ENCODE data around the gene GAK. TPM values are rescaled to one million over a fixed set of nuclear protein-coding genes. Genes with fewer than 3 reads are reported as not detected.

GAK gene
- total and polyA plus RNA-seq, 2 of the 4 experiments (the other 2 are of a cell fraction), result 45.1 to 133 TPM

DNA sequence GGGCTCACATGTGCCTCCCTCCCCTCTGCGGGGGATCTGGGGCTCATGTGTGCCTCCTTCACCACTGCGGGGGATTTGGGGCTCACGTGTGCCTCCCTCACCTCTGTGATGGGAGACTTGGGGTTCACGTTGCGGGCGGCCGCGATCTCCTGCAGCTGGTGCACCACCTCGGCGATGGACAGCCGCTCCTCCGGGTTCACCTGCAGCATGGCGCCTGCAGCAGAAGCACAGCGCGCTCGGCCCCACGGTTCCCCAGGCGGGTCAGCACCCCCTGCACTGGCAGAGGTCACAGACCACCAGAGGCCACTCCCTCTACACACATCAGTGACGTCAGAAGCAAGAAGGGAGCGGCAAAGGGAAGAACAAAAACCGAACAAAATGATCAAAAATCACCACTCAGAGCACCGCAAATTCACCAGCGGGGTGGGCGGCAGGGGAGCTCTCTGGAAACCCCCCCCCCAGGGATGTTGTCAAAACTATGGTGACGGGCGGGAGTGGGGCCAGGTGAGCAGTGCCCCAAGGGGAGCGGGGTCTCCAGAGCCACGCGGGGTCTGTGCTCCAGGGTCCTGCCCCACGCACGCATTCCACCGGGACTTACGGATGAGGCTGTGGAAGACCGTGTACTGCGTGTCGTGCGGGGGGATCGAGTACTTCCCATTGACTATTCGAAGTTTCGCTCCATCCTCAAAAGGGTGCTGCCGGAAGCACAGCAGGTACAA lies 38.7 kb downstream of the GAK start:
- H3K4me2 ChIP-seq (ENCODE audit: low read depth, low read length), result no peak overlapping the region
- H2AK9ac ChIP-seq (replicated peaks; ENCODE audit: low read depth, low read length, poor library complexity), result no peak overlapping the region
- H3K4me3 ChIP-seq (ENCODE audit: insufficient read depth, low read depth, low read length), result no peak overlapping the region
- H2BK120ac ChIP-seq (ENCODE audit: low read depth, low read length), result no peak overlapping the region
- H4K8ac ChIP-seq (ENCODE audit: low read depth in 2 of 2, low read length in 2 of 2), result no peak overlapping the region
- H3K79me1 ChIP-seq (ENCODE audit: low read depth in 1 of 2, low read length in 2 of 2), result peaks cover 10 to 20% of the 10 kb centered on the region in 2 experiments; a peak in 2 of 4 replicates
- no peak overlapping the region for H3K4ac ChIP-seq (ENCODE audit: low read depth, low read length)
- no peaks in the 10 kb centered on the region for H3K27me3 ChIP-seq (ENCODE audit: control insufficient read depth, insufficient read depth, low read length)
- no TSS peak for BruUV-seq (replicated peaks)
- ChIA-PET CTCF (no interaction called here), POLR2A (ENCODE audit: unreplicated experiment) (no interaction called here)
- H2AK5ac ChIP-seq (ENCODE audit: low read depth, low read length), result no peak overlapping the region
- dilution Hi-C loops (cut with HindIII; ENCODE audit: low sequenced_read_pairs, unreplicated experiment), result no loop called here
- H4K91ac ChIP-seq (ENCODE audit: insufficient read depth, low read depth, low read length), result no peak overlapping the region
- no peak overlapping the region for H3K27ac ChIP-seq (ENCODE audit: insufficient read depth, low read length)
- 97% methylated on average over 19 of the region's 41 CpGs; no CpG with 5 or more reads in 1 of the 2 experiments for WGBS, 2 experiments (ENCODE audit: extremely low coverage in 2 of 2, insufficient read length in 1 of 2)
- H2BK5ac ChIP-seq (ENCODE audit: low read depth, low read length, poor library complexity, severe bottlenecking), result no peak overlapping the region
- no peak overlapping the region for H2AFZ ChIP-seq (replicated peaks; ENCODE audit: low read length, poor library complexity)
- no peaks in the 10 kb centered on the region for H3K9me1 ChIP-seq (ENCODE audit: insufficient read depth, low read length)
- in situ Hi-C loops (cut with MboI; ENCODE audit: low sequenced_read_pairs), result no loop called here
- H2BK20ac ChIP-seq (ENCODE audit: low read depth, low read length), result no peak overlapping the region
- ATAC-seq (ENCODE audit: low read depth) (no peak), DNase-seq (no peak)
- intact Hi-C loops (cut with micrococcal nuclease), result no loop called here
- H3K23ac ChIP-seq (ENCODE audit: low read depth, low read length), result no peak overlapping the region
- H4K20me1 ChIP-seq (ENCODE audit: insufficient read depth, low read length), result no peaks in the 10 kb centered on the region; the same call in none of the 2 replicates
- H4K5ac ChIP-seq (ENCODE audit: low read depth, low read length), result no peak overlapping the region
- no peak overlapping the region for H3K14ac ChIP-seq (replicated peaks; ENCODE audit: low read depth, low read length)
- no peaks in the 10 kb centered on the region for H3K9me3 ChIP-seq (ENCODE audit: control insufficient read depth, insufficient read depth, low read length)
- H3K56ac ChIP-seq (ENCODE audit: extremely low read depth, insufficient read depth, low read length), result no peak overlapping the region
- TF ChIP-seq MAFK (IDR thresholded peaks at IDR 0.05; ENCODE audit: low read depth, low read length) (no peak), MAZ (IDR thresholded peaks at IDR 0.05; ENCODE audit: borderline replicate concordance, low read depth, low read length) (no peak), CEBPB (IDR thresholded peaks at IDR 0.05; ENCODE audit: low read depth, low read length) (no peak), ELK1 (IDR thresholded peaks at IDR 0.05; ENCODE audit: borderline replicate concordance, low read depth, low read length) (no peak), BHLHE40 (IDR thresholded peaks at IDR 0.05; ENCODE audit: low read depth, low read length) (no peak), CHD1 (IDR thresholded peaks at IDR 0.05; ENCODE audit: low read depth, low read length) (no peak), NFE2L2 (IDR thresholded peaks at IDR 0.05; ENCODE audit: low read depth, low read length) (no peak), USF2 (IDR thresholded peaks at IDR 0.05; ENCODE audit: low read depth, low read length) (no peak), POLR2A (IDR thresholded peaks at IDR 0.05; ENCODE audit: low read depth, low read length) (no peak), RCOR1 (IDR thresholded peaks at IDR 0.05; ENCODE audit: insufficient replicate concordance, low read length) (no peak), SMC3 (IDR thresholded peaks at IDR 0.05; ENCODE audit: low read depth, low read length) (no peak), RAD21 (IDR thresholded peaks at IDR 0.05; ENCODE audit: low read length) (no peak), FOS (IDR thresholded peaks at IDR 0.05; ENCODE audit: low read depth, low read length) (no peak), MXI1 (IDR thresholded peaks at IDR 0.05; ENCODE audit: borderline replicate concordance, low read depth, low read length) (no peak), RFX5 (IDR thresholded peaks at IDR 0.05; ENCODE audit: low read depth, low read length) (no peak)
- TF ChIP-seq, protein P1, sequence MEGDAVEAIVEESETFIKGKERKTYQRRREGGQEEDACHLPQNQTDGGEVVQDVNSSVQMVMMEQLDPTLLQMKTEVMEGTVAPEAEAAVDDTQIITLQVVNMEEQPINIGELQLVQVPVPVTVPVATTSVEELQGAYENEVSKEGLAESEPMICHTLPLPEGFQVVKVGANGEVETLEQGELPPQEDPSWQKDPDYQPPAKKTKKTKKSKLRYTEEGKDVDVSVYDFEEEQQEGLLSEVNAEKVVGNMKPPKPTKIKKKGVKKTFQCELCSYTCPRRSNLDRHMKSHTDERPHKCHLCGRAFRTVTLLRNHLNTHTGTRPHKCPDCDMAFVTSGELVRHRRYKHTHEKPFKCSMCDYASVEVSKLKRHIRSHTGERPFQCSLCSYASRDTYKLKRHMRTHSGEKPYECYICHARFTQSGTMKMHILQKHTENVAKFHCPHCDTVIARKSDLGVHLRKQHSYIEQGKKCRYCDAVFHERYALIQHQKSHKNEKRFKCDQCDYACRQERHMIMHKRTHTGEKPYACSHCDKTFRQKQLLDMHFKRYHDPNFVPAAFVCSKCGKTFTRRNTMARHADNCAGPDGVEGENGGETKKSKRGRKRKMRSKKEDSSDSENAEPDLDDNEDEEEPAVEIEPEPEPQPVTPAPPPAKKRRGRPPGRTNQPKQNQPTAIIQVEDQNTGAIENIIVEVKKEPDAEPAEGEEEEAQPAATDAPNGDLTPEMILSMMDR (conservative IDR thresholded peaks at IDR 0.05; ENCODE audit: low read depth, low read length), result no peak
- no peak overlapping the region for H3K9ac ChIP-seq (ENCODE audit: low read depth, low read length)
- no peak overlapping the region for H3K18ac ChIP-seq (ENCODE audit: low read depth, low read length)
- no peak overlapping the region for H2BK15ac ChIP-seq (ENCODE audit: low read depth, low read length)
- peaks cover 68% of the 10 kb centered on the region for H3K36me3 ChIP-seq (ENCODE audit: control insufficient read depth, insufficient read depth, low read length)
- no peaks in the 10 kb centered on the region for H3K4me1 ChIP-seq (ENCODE audit: control insufficient read depth, insufficient read depth, low read length)

All from IMR-90 (cell line).